ENCODE measurements around the gene SLIT1. TPM values are rescaled to one million over a fixed set of nuclear protein-coding genes. Genes with fewer than 3 reads are reported as not detected.

SLIT1 gene
- total RNA-seq, 1 donor, result not detected

DNA sequence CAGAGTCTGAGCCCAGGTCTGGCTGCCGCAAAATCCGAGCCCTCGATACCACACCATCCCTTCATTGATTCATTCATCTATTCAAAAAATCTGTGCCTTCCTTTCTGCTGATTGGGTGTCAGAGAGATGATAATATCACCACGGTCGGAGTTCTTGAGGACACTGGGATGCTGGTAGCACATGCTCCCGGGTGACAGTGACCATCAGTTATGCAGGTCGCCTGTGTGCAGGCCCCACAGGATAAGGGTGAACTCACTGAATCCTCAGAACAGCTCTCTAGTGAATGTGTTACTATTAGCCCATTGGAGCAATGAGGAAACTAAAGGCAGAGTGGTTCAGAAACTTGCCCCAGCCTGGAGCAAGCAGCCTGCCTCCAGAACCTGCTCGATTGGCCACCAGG lies 145.1 kb downstream of the SLIT1 start:
- no peak overlapping the region for H3K4me3 ChIP-seq (ENCODE audit: insufficient read depth, low read length)
- no peak overlapping the region for H3K27ac ChIP-seq (ENCODE audit: low read depth, low read length)
- H2AFZ ChIP-seq (ENCODE audit: low read length), result no peak overlapping the region
- peak; percentile 49 for DNase-seq (ENCODE audit: insufficient read length, low spot score, missing footprints)
- no peaks in the 10 kb centered on the region for H3K79me2 ChIP-seq (ENCODE audit: insufficient read depth, low read length)
- H3K9me3 ChIP-seq (ENCODE audit: low read depth, low read length), result no peaks in the 10 kb centered on the region
- peaks cover 8% of the 10 kb centered on the region for H3K4me1 ChIP-seq (ENCODE audit: insufficient read depth, low read length)
- no peaks in the 10 kb centered on the region for H3K36me3 ChIP-seq (ENCODE audit: insufficient read depth, low read length)
- H3K4me2 ChIP-seq (ENCODE audit: insufficient read depth, low read length), result no peak overlapping the region
- H3K27me3 ChIP-seq (ENCODE audit: insufficient read depth, low read length), result peaks cover 7% of the 10 kb centered on the region
- TF ChIP-seq, protein P1, sequence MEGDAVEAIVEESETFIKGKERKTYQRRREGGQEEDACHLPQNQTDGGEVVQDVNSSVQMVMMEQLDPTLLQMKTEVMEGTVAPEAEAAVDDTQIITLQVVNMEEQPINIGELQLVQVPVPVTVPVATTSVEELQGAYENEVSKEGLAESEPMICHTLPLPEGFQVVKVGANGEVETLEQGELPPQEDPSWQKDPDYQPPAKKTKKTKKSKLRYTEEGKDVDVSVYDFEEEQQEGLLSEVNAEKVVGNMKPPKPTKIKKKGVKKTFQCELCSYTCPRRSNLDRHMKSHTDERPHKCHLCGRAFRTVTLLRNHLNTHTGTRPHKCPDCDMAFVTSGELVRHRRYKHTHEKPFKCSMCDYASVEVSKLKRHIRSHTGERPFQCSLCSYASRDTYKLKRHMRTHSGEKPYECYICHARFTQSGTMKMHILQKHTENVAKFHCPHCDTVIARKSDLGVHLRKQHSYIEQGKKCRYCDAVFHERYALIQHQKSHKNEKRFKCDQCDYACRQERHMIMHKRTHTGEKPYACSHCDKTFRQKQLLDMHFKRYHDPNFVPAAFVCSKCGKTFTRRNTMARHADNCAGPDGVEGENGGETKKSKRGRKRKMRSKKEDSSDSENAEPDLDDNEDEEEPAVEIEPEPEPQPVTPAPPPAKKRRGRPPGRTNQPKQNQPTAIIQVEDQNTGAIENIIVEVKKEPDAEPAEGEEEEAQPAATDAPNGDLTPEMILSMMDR (IDR thresholded peaks at IDR 0.05; ENCODE audit: extremely low read depth, low read depth, low read length), result no peak
- no peaks in the 10 kb centered on the region for H4K20me1 ChIP-seq (ENCODE audit: insufficient read depth, low read length)

DNA sequence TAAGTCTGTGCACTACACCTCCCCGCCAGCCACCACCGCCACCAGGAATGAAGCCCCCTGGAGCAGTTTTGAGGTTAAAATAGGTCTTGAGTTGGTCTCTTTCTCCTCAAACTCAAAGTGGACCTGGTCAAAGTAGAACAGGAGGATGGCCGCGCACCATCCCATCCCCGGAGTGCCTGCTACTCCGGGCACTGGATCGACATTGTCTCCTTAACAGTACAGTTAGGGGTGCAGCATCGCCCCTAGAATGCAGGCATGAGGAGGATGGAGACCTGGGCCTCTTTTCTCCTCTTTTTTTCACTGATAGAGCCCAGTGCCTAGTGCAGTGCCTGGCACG lies 145.5 kb downstream of the SLIT1 start:
- Histone ChIP-seq H3K4me3 (ENCODE audit: insufficient read depth, low read length) (no peak overlapping the region), H4K20me1 (ENCODE audit: insufficient read depth, low read length) (no peaks in the 10 kb centered on the region), H3K4me1 (ENCODE audit: insufficient read depth, low read length) (peaks cover 8% of the 10 kb centered on the region), H3K27me3 (ENCODE audit: insufficient read depth, low read length) (peaks cover 10% of the 10 kb centered on the region), H2AFZ (ENCODE audit: low read length) (no peak overlapping the region), H3K9me3 (ENCODE audit: low read depth, low read length) (no peaks in the 10 kb centered on the region), H3K79me2 (ENCODE audit: insufficient read depth, low read length) (no peaks in the 10 kb centered on the region), H3K36me3 (ENCODE audit: insufficient read depth, low read length) (no peaks in the 10 kb centered on the region), H3K4me2 (ENCODE audit: insufficient read depth, low read length) (no peak overlapping the region), H3K27ac (ENCODE audit: low read depth, low read length) (no peak overlapping the region)
- DNase-seq (ENCODE audit: insufficient read length, low spot score, missing footprints), result no peak
- TF ChIP-seq, protein P1 (IDR thresholded peaks at IDR 0.05; ENCODE audit: extremely low read depth, low read depth, low read length), result no peak

DNA sequence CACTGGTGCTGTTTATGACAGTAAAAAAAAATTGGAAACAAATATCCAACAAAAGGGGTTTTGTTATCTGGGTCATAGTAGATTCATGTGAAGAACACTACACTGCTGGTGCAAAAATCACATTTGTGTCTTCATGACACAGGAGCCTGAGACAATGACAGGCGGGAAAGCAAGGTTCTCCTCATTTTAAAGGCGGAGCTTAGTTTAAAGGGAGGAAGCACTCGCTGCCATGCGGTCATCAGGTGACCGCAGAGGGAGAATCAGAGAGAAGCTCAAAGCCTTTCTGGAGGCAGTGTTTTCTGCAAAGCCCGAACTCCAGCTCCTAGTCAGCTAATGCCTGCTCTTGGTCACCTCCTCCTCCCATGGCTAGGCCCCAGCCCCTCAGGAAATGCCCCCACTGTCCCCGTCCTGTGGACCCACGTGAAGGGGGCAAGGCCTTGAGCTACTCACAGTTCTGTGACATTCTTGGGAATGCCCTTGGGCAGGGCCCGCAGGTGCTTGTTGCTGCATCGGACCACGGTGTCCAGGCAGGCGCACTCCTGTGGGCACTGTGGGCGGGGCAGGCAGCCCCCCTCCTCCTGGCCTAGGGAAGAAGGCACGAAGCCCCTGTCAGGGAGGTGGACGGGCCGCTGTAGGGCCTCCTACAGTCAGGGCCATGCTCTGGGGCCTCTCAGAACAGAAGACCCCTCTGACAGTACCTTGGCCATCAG lies 146.1 kb downstream of the SLIT1 start:
- Histone ChIP-seq H2AFZ (ENCODE audit: low read length) (no peak overlapping the region), H3K27me3 (ENCODE audit: insufficient read depth, low read length) (peaks cover 14% of the 10 kb centered on the region), H3K9me3 (ENCODE audit: low read depth, low read length) (no peaks in the 10 kb centered on the region), H3K79me2 (ENCODE audit: insufficient read depth, low read length) (no peaks in the 10 kb centered on the region), H3K4me3 (ENCODE audit: insufficient read depth, low read length) (no peak overlapping the region), H3K4me1 (ENCODE audit: insufficient read depth, low read length) (peaks cover 8% of the 10 kb centered on the region), H4K20me1 (ENCODE audit: insufficient read depth, low read length) (no peaks in the 10 kb centered on the region), H3K27ac (ENCODE audit: low read depth, low read length) (no peak overlapping the region), H3K36me3 (ENCODE audit: insufficient read depth, low read length) (no peaks in the 10 kb centered on the region), H3K4me2 (ENCODE audit: insufficient read depth, low read length) (no peak overlapping the region)
- peak; percentile 71 for DNase-seq (ENCODE audit: insufficient read length, low spot score, missing footprints)
- TF ChIP-seq, protein P1 (IDR thresholded peaks at IDR 0.05; ENCODE audit: extremely low read depth, low read depth, low read length), result no peak

DNA sequence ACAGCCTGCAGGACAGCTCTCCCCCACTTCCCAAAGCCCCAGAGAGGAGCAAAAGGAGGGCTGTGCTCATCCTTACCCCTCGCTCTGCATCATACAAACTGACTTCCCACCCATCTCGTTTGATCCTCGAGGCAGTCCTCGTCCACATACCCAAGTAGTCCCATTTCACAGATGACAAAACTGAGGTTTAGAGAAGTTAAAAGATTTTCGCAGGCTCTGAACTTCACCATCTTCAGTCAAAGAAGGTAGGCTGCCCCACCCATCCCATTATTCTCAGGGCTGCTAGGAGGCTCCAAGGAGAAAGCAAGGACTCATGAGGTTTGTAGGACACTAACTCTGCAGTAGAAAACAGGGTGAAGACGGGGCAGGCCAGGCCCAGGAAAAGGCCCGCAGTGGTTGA lies 147.1 kb downstream of the SLIT1 start:
- H3K4me1 ChIP-seq (ENCODE audit: insufficient read depth, low read length), result peaks cover 8% of the 10 kb centered on the region
- H2AFZ ChIP-seq (ENCODE audit: low read length), result no peak overlapping the region
- peak; percentile 39 for DNase-seq (ENCODE audit: insufficient read length, low spot score, missing footprints)
- H3K4me2 ChIP-seq (ENCODE audit: insufficient read depth, low read length), result no peak overlapping the region
- peaks cover 18% of the 10 kb centered on the region for H3K27me3 ChIP-seq (ENCODE audit: insufficient read depth, low read length)
- TF ChIP-seq, protein P1 (IDR thresholded peaks at IDR 0.05; ENCODE audit: extremely low read depth, low read depth, low read length), result no peak
- no peaks in the 10 kb centered on the region for H3K9me3 ChIP-seq (ENCODE audit: low read depth, low read length)
- no peaks in the 10 kb centered on the region for H3K79me2 ChIP-seq (ENCODE audit: insufficient read depth, low read length)
- H3K4me3 ChIP-seq (ENCODE audit: insufficient read depth, low read length), result no peak overlapping the region
- H3K27ac ChIP-seq (ENCODE audit: low read depth, low read length), result no peak overlapping the region
- no peaks in the 10 kb centered on the region for H3K36me3 ChIP-seq (ENCODE audit: insufficient read depth, low read length)
- no peaks in the 10 kb centered on the region for H4K20me1 ChIP-seq (ENCODE audit: insufficient read depth, low read length)

All from osteoblast (primary cell).